ENCODE results near the gene TMEM178B.
"Not testable (repeated sequence)": the region's sequence is repeated elsewhere in the genome, so short reads cannot be mapped to it uniquely, and the experiment has no call there.

The TMEM178B gene

DNA sequence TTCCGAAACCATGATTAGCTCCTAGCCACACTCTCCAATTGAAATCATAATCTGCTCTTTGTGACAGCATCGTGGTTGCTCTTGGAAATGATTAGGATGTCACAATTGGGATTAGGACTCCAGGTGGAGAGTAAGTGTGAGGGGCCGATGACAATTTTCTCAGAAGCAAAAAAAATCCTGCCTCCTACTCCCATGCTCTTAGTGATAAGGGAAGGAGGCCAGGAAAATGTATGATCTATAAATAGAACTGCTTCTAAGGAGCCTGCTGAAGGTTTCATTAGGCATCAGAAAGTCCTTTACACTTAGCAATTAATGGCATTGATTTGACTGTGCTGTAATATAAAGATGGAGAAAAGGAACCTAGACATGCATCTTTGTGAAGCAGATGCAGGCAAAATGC, 251.0 kb downstream of the TMEM178B start:
- no peak for DNase-seq

DNA sequence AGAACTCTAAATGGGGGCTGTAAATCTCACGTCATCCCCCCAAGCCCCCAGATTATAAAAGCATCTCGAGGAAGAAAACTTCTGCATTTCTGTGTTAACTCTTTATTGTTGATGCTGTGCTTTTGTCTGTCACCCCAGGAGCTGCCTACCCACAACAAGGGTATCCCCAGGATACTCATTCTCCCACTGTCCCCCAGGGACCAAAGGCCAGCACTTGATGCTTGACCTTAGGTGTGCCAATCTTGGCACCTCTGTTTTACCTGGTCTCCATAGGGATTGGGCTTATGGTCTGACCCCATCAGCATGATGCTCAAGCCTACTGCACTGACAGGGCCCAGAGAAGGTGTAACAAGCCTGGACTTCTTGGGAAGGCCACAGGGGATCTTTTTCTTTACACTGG, 251.4 kb downstream of the TMEM178B start:
- DNase-seq: no peak

GRCh38 chr7:141328290-141328689, 254.4 kb downstream of the TMEM178B start:
- no peak for DNase-seq

DNA sequence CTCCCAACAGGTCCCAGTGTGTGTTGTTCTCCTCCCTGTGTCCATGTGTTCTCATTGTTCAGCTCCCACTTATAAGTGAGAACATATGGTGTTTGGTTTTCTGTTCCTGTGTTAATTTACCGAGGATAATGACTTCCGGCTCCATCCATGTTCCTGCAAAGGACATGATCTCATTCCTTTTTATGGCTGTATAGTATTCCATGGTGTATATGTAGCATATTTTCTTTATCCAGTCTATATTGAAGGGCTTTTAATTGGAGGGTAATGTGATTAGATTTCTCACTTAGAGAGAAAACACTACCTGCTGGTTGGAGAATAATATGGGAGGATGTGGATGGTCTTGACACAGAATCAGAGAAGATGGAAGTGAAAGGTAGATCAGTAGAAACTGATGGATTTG, 256.4 kb downstream of the TMEM178B start:
- not testable (repeated sequence) for DNase-seq

- DNase-seq: no peak
Measured at GRCh38 chr7:141333459-141333858, 259.6 kb downstream of the TMEM178B start.

GRCh38 chr7:141335164-141335563, 261.3 kb downstream of the TMEM178B start:
- no peak for DNase-seq

GRCh38 chr7:141339603-141340002, 265.7 kb downstream of the TMEM178B start:
- no peak for DNase-seq

DNA sequence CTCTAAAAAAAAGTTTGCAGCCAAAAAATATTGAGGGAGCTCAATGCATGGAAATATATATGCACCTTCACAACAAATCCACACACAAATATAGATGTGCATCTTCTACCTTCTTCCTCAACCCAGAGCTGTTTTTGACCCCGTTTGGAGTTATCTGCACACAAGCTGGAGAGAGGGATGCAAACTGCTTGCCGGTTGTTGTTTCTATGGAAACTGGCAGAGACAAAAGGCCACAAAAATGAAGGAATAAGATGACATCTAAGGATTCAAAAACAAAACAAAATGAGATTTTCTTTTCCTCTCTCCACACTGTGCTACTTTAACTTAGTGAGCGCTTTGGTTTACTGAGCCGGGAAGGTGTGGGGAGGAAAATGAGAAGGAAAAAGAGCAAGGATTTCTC, 267.1 kb downstream of the TMEM178B start:
- DNase-seq: no peak

GRCh38 chr7:141342621-141343408, 269.0 kb downstream of the TMEM178B start:
- no peak for DNase-seq

- DNase-seq: no peak
Measured at GRCh38 chr7:141344153-141344935, 270.5 kb downstream of the TMEM178B start.

DNA sequence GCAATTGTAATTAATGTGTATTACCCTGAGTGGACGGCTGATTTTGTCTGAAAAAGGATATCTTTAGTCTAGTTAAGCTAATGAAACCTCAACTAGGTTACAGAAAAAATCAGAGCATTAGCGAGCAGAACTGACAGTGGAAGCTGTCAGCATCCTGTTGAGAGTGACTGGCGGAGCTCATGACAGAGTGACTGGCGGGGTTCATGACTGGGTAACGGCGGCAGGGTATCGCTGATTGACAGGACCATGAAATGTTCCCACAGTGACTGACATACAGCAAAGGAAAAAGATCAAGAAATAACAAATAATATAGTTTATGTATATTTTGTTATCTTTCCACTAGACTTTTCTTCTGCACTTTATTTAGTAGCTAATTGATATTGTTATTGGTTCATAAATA, 274.9 kb downstream of the TMEM178B start:
- DNase-seq: no peak

DNA sequence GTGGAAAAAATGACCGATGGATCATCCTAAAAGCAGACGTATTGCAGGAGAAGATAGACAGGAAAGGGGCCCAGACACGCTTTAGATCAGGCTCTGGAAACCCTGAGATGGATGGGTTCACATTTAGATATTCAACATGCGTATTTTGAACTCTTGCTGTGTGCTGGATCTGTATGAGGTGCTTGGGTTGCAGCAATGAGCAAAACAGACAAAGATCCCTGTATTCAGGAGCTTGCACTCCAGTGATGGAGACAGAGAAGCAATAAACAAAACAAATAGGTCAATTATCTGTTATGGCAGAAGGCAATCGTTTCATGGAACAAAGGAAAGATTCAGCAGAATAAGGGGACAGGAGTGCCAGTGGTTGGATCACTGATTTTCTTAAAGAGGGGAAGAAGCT, 275.5 kb downstream of the TMEM178B start:
- DNase-seq: no peak

- DNase-seq: no peak
Measured at GRCh38 chr7:141349804-141350203, 275.9 kb downstream of the TMEM178B start.

GRCh38 chr7:141351175-141351574, 277.3 kb downstream of the TMEM178B start:
- DNase-seq: no peak

DNA sequence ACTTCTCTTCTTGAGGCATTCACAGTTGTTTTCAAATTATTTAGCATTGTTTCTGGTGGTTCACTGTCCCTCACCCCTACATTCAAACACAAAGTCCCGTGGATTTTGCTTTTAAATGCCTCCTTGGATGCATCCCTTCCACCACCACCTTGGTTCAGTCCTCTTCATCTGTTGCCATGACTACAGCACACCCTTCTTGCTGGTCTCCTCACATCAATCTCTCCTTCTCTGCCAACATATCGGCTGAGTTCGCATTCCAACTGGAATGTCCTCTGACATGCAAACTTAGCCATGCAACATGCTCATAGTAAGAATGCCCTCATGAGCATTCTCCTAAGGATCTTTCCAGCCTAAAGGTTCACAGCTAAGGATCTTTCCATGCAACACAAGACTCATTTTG, 279.1 kb downstream of the TMEM178B start:
- no peak for DNase-seq

DNA sequence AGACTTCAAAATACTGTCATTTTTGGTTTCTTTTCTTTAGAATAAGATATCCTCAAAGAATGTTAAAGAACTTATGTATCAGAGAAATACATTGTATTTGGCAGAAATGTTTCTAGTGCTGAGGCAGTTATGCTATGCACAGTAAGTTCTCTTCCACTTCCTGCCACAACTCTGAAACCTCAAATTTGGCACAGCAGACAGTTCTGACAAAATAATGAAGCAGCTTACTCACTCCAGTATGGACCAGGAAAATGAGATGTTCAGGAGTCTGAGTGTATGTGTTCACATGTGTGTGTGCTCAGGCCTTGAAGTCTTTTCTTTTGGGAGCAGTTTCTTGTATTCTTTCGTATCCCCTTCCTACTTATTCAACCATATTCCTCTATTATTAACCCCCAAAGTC, 280.4 kb downstream of the TMEM178B start:
- DNase-seq: no peak

- DNase-seq: no peak
Measured at GRCh38 chr7:141355032-141355431, 281.2 kb downstream of the TMEM178B start.

GRCh38 chr7:141356161-141356560, 282.3 kb downstream of the TMEM178B start:
- DNase-seq: no peak

- no peak for DNase-seq
Measured at GRCh38 chr7:141358386-141358785, 284.5 kb downstream of the TMEM178B start.

GRCh38 chr7:141359262-141359661, 285.4 kb downstream of the TMEM178B start:
- DNase-seq: no peak

- DNase-seq: no peak
Measured at GRCh38 chr7:141359740-141360415, 286.0 kb downstream of the TMEM178B start.

DNA sequence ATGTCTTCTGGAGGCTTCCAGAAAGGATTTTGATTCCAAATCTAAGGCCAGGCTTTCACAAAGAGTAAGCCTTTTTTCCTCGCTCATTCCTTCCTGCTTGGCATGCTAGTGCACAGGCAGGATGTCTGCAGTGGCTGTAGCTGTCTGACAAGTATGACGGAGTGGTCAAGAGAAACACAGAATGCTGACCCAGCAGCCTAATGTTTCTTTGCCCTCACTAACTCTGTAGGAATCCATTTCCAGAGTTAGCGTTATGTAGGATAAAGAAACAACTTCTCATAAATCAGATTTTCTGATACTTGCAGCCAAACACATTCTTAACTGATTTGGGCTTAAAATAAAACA, 286.5 kb downstream of the TMEM178B start:
- no peak for DNase-seq

- DNase-seq: no peak
Measured at GRCh38 chr7:141360803-141361202, 286.9 kb downstream of the TMEM178B start.

DNA sequence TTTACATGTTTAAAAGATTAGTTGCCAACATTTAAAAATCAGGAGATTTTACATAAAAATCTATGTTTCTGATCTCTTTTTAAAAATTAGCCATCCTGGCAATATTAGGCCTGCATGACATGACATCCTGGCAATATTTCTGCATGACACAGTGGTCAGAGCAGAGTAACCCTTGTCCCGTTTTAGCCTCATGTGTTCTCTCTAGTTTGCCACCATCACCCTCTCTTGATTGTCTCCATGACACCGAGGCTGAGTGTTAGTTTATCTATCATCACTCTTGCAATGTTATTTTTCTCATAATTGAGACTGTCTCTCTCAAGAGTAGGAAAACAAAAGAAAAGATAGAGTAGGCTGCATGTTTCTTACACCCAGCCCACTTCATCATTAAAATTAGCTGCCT, 287.6 kb downstream of the TMEM178B start:
- no peak for DNase-seq
